Activated CD4-positive, alpha-beta memory T cell treated with anti-CD3 and anti-CD28 coated beads for 36 hours (primary cell): ENCODE results near the gene FITM1. TPM values are rescaled to one million over a fixed set of nuclear protein-coding genes. Genes with fewer than 3 reads are reported as not detected.

ENCODE experiments used
- CTCF ChIA-PET: fragments of 350-600 bp; sonication (Branson Sonifier 250); formaldehyde crosslinking; loops from one replicate; lab custom pipeline; 2021; ENCODE audit warnings: antibody characterized with exemption, inconsistent platforms; lab: Charles Lee
- POLR2A ChIA-PET: fragments of 350-600 bp; sonication (Branson Sonifier 250); formaldehyde crosslinking; loops from one replicate; lab custom pipeline; 2021; ENCODE audit warnings: antibody characterized with exemption; lab: Charles Lee
- DNase-seq: peaks from one replicate; pipeline ENCODE4 v3.0.0-alpha.2; 2020
- H3K27ac Mint-ChIP-seq: one replicate; pipeline ENCODE4 v1.8.0; 2021; ENCODE audit warnings: mixed read lengths
- H3K27me3 Mint-ChIP-seq: one replicate; pipeline ENCODE4 v1.8.0; 2021; ENCODE audit warnings: mixed read lengths
- H3K36me3 Mint-ChIP-seq: one replicate; pipeline ENCODE4 v1.8.0; 2021; ENCODE audit warnings: mixed read lengths
- H3K4me1 Mint-ChIP-seq: one replicate; pipeline ENCODE4 v1.8.0; 2021; ENCODE audit warnings: low read depth, mixed read lengths
- H3K4me3 Mint-ChIP-seq: one replicate; pipeline ENCODE4 v1.8.0; 2021; ENCODE audit warnings: mild to moderate bottlenecking, mixed read lengths
- H3K9me3 Mint-ChIP-seq: one replicate; pipeline ENCODE4 v1.8.0; 2021; ENCODE audit warnings: mixed read lengths
- intact Hi-C: fragments of 100-400 bp; cut with micrococcal nuclease; formaldehyde crosslinking; loops from one replicate; pipeline ENCODE4 v1.15.1; 2023
- total RNA-seq, 2 experiments: library from RNA; stranded (reverse); gene quantifications; one replicate each; pipeline ENCODE4 v1.2.3, GENCODE V29; 2021

FITM1 gene
- total RNA-seq, 2 experiments from 2014 or later: 0.86 TPM; not detected in 1

- no peak for DNase-seq
- ChIA-PET CTCF (interaction anchor here (0.6 to 11.2 kb wide), 18 partner anchors 10 to 154 kb away, joined by 3 to 261 read pairs (median 7); partner anchors contain the start of genes CPNE6, DHRS4L2, EMC9 and IRF9), POLR2A (interaction anchor here (0.6 to 5.6 kb wide), 8 partner anchors 15 to 1370 kb away, joined by 3 to 41 read pairs (median 5); partner anchors contain the start of genes IRF9, PCK2 and PSME1)
- intact Hi-C loops: no loop called here
- H3K36me3 Mint-ChIP-seq: peaks cover 4% of the 10 kb centered on the region
- H3K9me3 Mint-ChIP-seq: no peaks in the 10 kb centered on the region
- H3K27me3 Mint-ChIP-seq: no peaks in the 10 kb centered on the region
- H3K27ac Mint-ChIP-seq: no peak overlapping the region
- H3K4me3 Mint-ChIP-seq: no peak overlapping the region
- peaks cover 22% of the 10 kb centered on the region for H3K4me1 Mint-ChIP-seq
These were observed 20.4 kb upstream of the FITM1 start for GRCh38 chr14:24110060-24110459.

- no peaks in the 10 kb centered on the region for H3K9me3 Mint-ChIP-seq
- H3K27ac Mint-ChIP-seq: peak overlapping the region; percentile 20
- H3K27me3 Mint-ChIP-seq: no peaks in the 10 kb centered on the region
- H3K4me3 Mint-ChIP-seq: no peak overlapping the region
- H3K36me3 Mint-ChIP-seq: peaks cover 7% of the 10 kb centered on the region
- intact Hi-C loops: no loop called here
- H3K4me1 Mint-ChIP-seq: peaks cover 25% of the 10 kb centered on the region
- DNase-seq: no peak
- POLR2A ChIA-PET: interaction anchor here (1.1 to 5.6 kb wide), 6 partner anchors 16 to 52 kb away, joined by 3 to 41 read pairs (median 5); partner anchors contain the start of genes IRF9, PCK2 and PSME1
- CTCF ChIA-PET: interaction anchor here (0.5 to 11.2 kb wide), 17 partner anchors 10 to 164 kb away, joined by 3 to 261 read pairs (median 5); partner anchors contain the start of genes DHRS4L2, EMC9, IRF9 and MDP1
These were observed 19.9 kb upstream of the FITM1 start for GRCh38 chr14:24110523-24110922.

- intact Hi-C loops: no loop called here
- POLR2A ChIA-PET: interaction anchor here (1.0 to 6.6 kb wide), 11 partner anchors 13 to 316 kb away, joined by 3 to 73 read pairs (median 27); partner anchors contain the start of genes CBLN3, EMC9, IRF9 and KHNYN
- no peaks in the 10 kb centered on the region for H3K9me3 Mint-ChIP-seq
- DNase-seq: no peak
- H3K36me3 Mint-ChIP-seq: peaks cover 21% of the 10 kb centered on the region
- CTCF ChIA-PET: interaction anchor here (1.4 to 4.6 kb wide), 9 partner anchors 18 to 220 kb away, joined by 3 to 33 read pairs (median 10); partner anchors contain the start of genes CIDEB, EMC9, IRF9 and MDP1
- H3K27ac Mint-ChIP-seq: peak overlapping the region; percentile 100
- H3K4me3 Mint-ChIP-seq: peak overlapping the region; percentile 95
- H3K4me1 Mint-ChIP-seq: peaks cover 36% of the 10 kb centered on the region
- H3K27me3 Mint-ChIP-seq: no peaks in the 10 kb centered on the region
These were observed 17.1 kb upstream of the FITM1 start for GRCh38 chr14:24113379-24113800.

DNA sequence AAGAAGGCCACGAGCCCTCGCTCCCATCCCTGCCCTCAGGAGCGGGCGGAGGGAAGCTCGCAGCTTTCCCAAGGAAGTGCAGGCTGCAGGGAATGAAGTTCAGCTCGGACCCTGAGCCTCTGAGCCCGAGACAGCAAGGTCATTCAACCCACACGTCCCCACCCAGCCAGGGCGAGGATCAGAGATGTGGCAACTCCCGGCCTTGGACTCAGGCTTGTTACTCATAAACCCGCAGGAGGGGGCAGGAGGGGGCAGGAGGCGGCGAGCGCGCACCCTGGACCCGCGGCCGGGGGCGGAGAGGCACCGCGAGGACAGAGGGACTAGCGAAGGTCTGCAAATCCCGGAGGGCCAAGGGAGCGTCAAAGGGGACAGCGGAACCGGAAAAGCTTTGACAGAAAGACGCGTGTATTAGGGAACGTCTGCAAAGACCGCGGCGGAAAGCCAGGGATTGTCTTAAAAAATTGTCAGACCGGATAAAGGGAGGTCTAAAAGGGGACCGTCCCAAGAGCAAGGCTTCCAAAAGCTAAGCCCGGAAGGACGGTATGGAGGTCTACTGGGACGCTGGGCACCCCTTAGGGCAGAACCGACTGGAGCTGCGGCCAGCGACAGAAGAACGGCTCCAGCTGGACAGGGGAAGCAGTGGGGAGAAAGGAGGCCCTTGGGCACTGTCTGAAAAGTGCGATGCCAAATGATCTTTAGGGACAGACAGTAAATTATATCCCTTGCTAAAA lies 16.5 kb upstream of the FITM1 start:
- Mint-ChIP-seq H3K9me3 (no peaks in the 10 kb centered on the region), H3K4me3 (peak overlapping the region; percentile 95), H3K27me3 (no peaks in the 10 kb centered on the region), H3K27ac (peak overlapping the region; percentile 100), H3K36me3 (peaks cover 26% of the 10 kb centered on the region), H3K4me1 (peaks cover 30% of the 10 kb centered on the region)
- peak; percentile 93 for DNase-seq
- ChIA-PET CTCF (interaction anchor here (0.7 to 4.6 kb wide), 15 partner anchors 19 to 1105 kb away, joined by 3 to 33 read pairs (median 7); partner anchors contain the start of genes CIDEB, DHRS4L2, EMC9 and IRF9), POLR2A (interaction anchor here (1.0 to 6.6 kb wide), 20 partner anchors 11 to 793 kb away, joined by 3 to 73 read pairs (median 8); partner anchors contain the start of genes CARMIL3, CBLN3, CHMP4A and CIDEB)
- intact Hi-C loops: loop anchor here (1.0 to 2.0 kb wide), 10 partner anchors 20 to 793 kb away; partner anchors contain the start of genes CARMIL3, CHMP4A, EMC9 and IPO4

DNA sequence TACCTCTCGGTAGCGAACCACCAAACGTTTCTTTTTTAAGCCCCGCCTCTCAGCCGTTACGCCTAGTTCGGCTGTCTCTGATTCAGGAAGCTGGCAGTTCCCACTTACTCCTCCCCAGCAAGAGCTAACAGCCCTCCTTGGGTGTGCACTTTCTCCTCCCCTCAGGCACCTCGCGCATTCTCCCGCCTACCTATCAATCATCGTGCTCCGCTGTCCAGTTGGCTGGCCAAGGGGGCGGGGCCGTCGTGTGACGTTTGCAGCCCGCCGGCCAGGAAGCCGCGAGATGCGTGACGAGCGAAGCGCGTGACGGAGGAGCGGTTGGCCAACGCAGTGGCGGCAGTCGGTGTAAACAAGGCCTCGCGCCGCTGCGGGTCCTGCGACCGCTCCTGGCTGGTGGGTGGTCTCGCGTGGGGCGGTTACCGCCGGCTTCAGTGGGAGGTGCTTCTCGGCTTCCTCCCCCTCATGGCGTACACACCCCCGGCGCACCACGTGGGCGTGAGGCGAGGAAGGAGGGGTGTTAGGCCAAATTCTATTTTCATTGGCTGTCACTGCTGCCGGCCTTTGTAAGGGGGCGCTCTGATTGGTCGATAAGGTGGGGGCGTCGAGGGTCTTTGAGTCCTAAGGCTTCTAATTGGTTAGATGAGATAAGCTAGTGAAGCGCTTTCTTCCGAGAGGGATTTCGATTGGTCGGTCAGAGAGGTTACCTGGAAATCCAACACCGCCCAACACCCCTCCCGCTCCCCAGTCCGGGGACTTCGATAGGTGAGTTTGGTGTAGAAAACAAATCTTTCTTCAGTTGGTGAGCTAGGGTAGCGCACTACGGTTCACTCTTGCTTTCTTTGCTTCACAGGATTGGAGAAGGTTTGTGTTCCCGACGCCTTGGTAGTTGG lies 15.7 kb upstream of the FITM1 start, which contains the start of the genes DCAF11 and NRL:
Gene DCAF11 (plus strand): TSS at position 246 of the 890 bp plus-strand sequence. CDS start 818 bp downstream, outside the sequence.
Gene NRL (minus strand): TSS at position 418 of the 890 bp plus-strand sequence. CDS start 32,101 bp downstream, outside the sequence.
- Mint-ChIP-seq H3K36me3 (peaks cover 33% of the 10 kb centered on the region), H3K27ac (peak within 1 kb of the TSS; percentile 100), H3K9me3 (no peaks in the 10 kb centered on the region), H3K4me1 (peaks cover 24% of the 10 kb centered on the region), H3K27me3 (no peaks in the 10 kb centered on the region), H3K4me3 (peak within 1 kb of the TSS; percentile 95)
- peak; percentile 99 for DNase-seq
- CTCF ChIA-PET: interaction anchor here (0.7 to 4.6 kb wide), 18 partner anchors 17 to 1106 kb away, joined by 3 to 33 read pairs (median 4); partner anchors contain the start of genes CIDEB, DHRS4L2, EMC9 and IRF9
- intact Hi-C loops: loop anchor here (1.0 to 2.0 kb wide), 13 partner anchors 20 to 793 kb away; partner anchors contain the start of genes CARMIL3, CHMP4A, EMC9 and GMPR2
- POLR2A ChIA-PET: interaction anchor here (1.0 to 6.6 kb wide), 21 partner anchors 8 to 794 kb away, joined by 3 to 73 read pairs (median 7); partner anchors contain the start of genes CARMIL3, CBLN3, CHMP4A and CIDEB

DNA sequence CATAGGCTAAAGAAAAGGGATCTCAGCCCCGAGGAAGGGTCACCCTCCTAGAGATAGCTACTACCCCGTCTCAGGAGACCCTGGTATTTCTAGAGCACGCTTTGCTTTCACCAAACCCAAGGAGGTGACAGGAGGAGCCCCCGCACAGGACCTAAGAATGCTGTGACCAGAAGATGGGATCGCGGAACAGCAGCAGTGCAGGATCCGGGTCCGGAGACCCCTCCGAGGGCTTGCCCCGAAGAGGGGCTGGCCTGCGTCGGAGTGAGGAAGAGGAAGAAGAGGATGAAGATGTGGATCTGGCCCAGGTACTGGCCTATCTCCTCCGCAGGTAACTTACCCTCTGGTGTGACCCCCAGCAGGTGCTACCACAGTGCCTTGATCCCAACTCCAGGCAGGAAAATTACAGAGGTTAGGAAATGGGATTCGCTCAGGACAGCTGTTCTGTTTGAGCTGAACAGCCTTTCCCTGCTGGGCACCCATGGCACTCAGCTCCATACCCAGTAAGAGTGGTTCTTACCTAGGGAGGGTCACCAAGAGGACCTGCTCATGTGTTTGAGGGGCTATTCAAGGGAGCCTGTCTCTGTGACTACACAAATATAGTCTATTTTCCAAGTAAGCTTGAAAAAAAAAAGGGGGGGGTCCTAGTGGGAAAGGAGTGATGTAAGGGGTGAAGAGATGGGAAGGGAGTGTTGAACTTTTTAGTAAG lies 14.9 kb upstream of the FITM1 start:
- POLR2A ChIA-PET: interaction anchor here (1.2 to 6.6 kb wide), 14 partner anchors 9 to 158 kb away, joined by 4 to 73 read pairs (median 15); partner anchors contain the start of genes CHMP4A, EMC9, IRF9 and PCK2
- peaks cover 36% of the 10 kb centered on the region for H3K36me3 Mint-ChIP-seq

GRCh38 chr14:24116128-24116814 lies 14.2 kb upstream of the FITM1 start:
- ChIA-PET CTCF (interaction anchor here (0.7 to 4.6 kb wide), 11 partner anchors 8 to 217 kb away, joined by 3 to 33 read pairs (median 5); partner anchors contain the start of genes EMC9, IRF9, PCK2 and PSME2), POLR2A (interaction anchor here (0.9 to 6.6 kb wide), 7 partner anchors 10 to 158 kb away, joined by 3 to 73 read pairs (median 27); partner anchors contain the start of genes EMC9, PSME1, PSME2 and RNF31)
- Mint-ChIP-seq H3K27ac (peak overlapping the region; percentile 100), H3K4me3 (peak overlapping the region; percentile 95), H3K27me3 (no peaks in the 10 kb centered on the region), H3K36me3 (peaks cover 38% of the 10 kb centered on the region), H3K4me1 (peaks cover 20% of the 10 kb centered on the region), H3K9me3 (no peaks in the 10 kb centered on the region)
- DNase-seq: no peak
- intact Hi-C loops: no loop called here

More for the DNA sequence above, 14.9 kb upstream of the FITM1 start:
- Mint-ChIP-seq H3K4me1 (peaks cover 22% of the 10 kb centered on the region), H3K27ac (peak overlapping the region; percentile 100), H3K9me3 (no peaks in the 10 kb centered on the region), H3K27me3 (no peaks in the 10 kb centered on the region), H3K4me3 (peak overlapping the region; percentile 95)
- DNase-seq: peak; percentile 26
- intact Hi-C loops: loop anchor here (1.0 to 2.0 kb wide), 5 partner anchors 21 to 646 kb away; partner anchors contain the start of genes CARMIL3, GMPR2, IPO4 and NEDD8
- CTCF ChIA-PET: interaction anchor here (0.7 to 4.6 kb wide), 17 partner anchors 7 to 218 kb away, joined by 3 to 33 read pairs (median 7); partner anchors contain the start of genes CIDEB, EMC9, IRF9 and PCK2

- H3K27ac Mint-ChIP-seq: no peak overlapping the region
- H3K36me3 Mint-ChIP-seq: peaks cover 40% of the 10 kb centered on the region
- peaks cover 20% of the 10 kb centered on the region for H3K4me1 Mint-ChIP-seq
- ChIA-PET CTCF (interaction anchor here (0.8 to 4.6 kb wide), 4 partner anchors 9 to 89 kb away, joined by 3 to 33 read pairs (median 6); partner anchors contain the start of gene IRF9), POLR2A (interaction anchor here (0.6 to 6.6 kb wide), 4 partner anchors 9 to 163 kb away, joined by 3 to 73 read pairs (median 16); partner anchors contain the start of gene PSME1)
- intact Hi-C loops: no loop called here
- H3K9me3 Mint-ChIP-seq: no peaks in the 10 kb centered on the region
- no peaks in the 10 kb centered on the region for H3K27me3 Mint-ChIP-seq
- DNase-seq: no peak
- H3K4me3 Mint-ChIP-seq: no peak overlapping the region
These were observed 13.3 kb upstream of the FITM1 start for GRCh38 chr14:24117179-24117578.

- H3K36me3 Mint-ChIP-seq: peaks cover 49% of the 10 kb centered on the region
- no peaks in the 10 kb centered on the region for H3K9me3 Mint-ChIP-seq
- ChIA-PET CTCF (interaction anchor here (1.0 kb wide), 1 partner anchor 11 kb away, joined by 7 read pairs; no protein-coding TSS in a partner anchor), POLR2A (interaction anchor here (1.1 to 6.6 kb wide), 2 partner anchors 13 to 17 kb away, joined by 4 to 73 read pairs; partner anchors contain the start of gene PSME1)
- intact Hi-C loops: no loop called here
- no peaks in the 10 kb centered on the region for H3K27me3 Mint-ChIP-seq
- peaks cover 20% of the 10 kb centered on the region for H3K4me1 Mint-ChIP-seq
- DNase-seq: no peak
- no peak overlapping the region for H3K4me3 Mint-ChIP-seq
- H3K27ac Mint-ChIP-seq: no peak overlapping the region
These were observed 10.8 kb upstream of the FITM1 start for GRCh38 chr14:24119691-24120090.
